GM18505 (cell line): Measurements from ENCODE around the gene GPR160.

Experiments used
- ATAC-seq: cut with Tn5 transposase; IDR thresholded peaks from one replicate; pipeline ENCODE4 v1.9.1; 2021; ENCODE audit not compliant: unreplicated experiment
- POLR2A ChIP-seq: IDR thresholded peaks from 4 replicates; pipeline ENCODE4 v1.6.1; 2011; ENCODE audit warnings: borderline replicate concordance; ENCODE audit not compliant: insufficient read depth, insufficient read length; ENCODE audit errors: extremely low read depth

Gene GPR160

GRCh38 chr3:170062068-170062467 is 24.3 kb downstream of the GPR160 start:
- TF ChIP-seq POLR2A: no peak
- no peak for ATAC-seq

- no peak for TF ChIP-seq POLR2A
- ATAC-seq: no peak
Measured at GRCh38 chr3:170062769-170063168, 25.0 kb downstream of the GPR160 start.

- ATAC-seq: no peak
- TF ChIP-seq POLR2A: no peak
Measured at GRCh38 chr3:170063691-170064090, 25.9 kb downstream of the GPR160 start.

- TF ChIP-seq POLR2A: no peak
- no peak for ATAC-seq
Measured at GRCh38 chr3:170064108-170064507, 26.3 kb downstream of the GPR160 start.

- ATAC-seq: no peak
- no peak for TF ChIP-seq POLR2A
Measured at GRCh38 chr3:170075441-170076091, 37.8 kb downstream of the GPR160 start.

- no peak for TF ChIP-seq POLR2A
- ATAC-seq: no peak
Measured at GRCh38 chr3:170076715-170077238, 39.0 kb downstream of the GPR160 start.

- no peak for ATAC-seq
- TF ChIP-seq POLR2A: no peak
Measured at GRCh38 chr3:170077361-170077760, 39.6 kb downstream of the GPR160 start.

GRCh38 chr3:170078620-170079281 is 41.0 kb downstream of the GPR160 start:
- peak; percentile 26 for TF ChIP-seq POLR2A
- no peak for ATAC-seq

GRCh38 chr3:170079536-170080165 is 41.9 kb downstream of the GPR160 start:
- no peak for TF ChIP-seq POLR2A
- no peak for ATAC-seq

GRCh38 chr3:170080605-170081004 is 42.8 kb downstream of the GPR160 start:
- ATAC-seq: no peak

GRCh38 chr3:170081079-170081741 is 43.4 kb downstream of the GPR160 start:
- ATAC-seq: no peak
- TF ChIP-seq POLR2A: no peak

More at GRCh38 chr3:170080605-170081004, 42.8 kb downstream of the GPR160 start:
- TF ChIP-seq POLR2A: no peak

GRCh38 chr3:170083343-170083742 is 45.5 kb downstream of the GPR160 start:
- TF ChIP-seq POLR2A: no peak
- ATAC-seq: no peak

- ATAC-seq: no peak
- no peak for TF ChIP-seq POLR2A
Measured at GRCh38 chr3:170085396-170085795, 47.6 kb downstream of the GPR160 start.
